HG02970 (cell line): Measurements from ENCODE around the gene SOX12.
A peak's percentile ranks its signal among the peaks of the same experiment; 100 is the strongest.
"Not testable (repeated sequence)": the region's sequence is repeated elsewhere in the genome, so short reads cannot be mapped to it uniquely, and the experiment has no call there.

Experiments
- ATAC-seq: cut with Tn5 transposase; IDR thresholded peaks from one replicate; pipeline ENCODE4 v1.9.1; 2021; ENCODE audit warnings: mild to moderate bottlenecking, moderate library complexity, moderate number of reproducible peaks; ENCODE audit not compliant: unreplicated experiment, low FRiP score

SOX12 gene

DNA sequence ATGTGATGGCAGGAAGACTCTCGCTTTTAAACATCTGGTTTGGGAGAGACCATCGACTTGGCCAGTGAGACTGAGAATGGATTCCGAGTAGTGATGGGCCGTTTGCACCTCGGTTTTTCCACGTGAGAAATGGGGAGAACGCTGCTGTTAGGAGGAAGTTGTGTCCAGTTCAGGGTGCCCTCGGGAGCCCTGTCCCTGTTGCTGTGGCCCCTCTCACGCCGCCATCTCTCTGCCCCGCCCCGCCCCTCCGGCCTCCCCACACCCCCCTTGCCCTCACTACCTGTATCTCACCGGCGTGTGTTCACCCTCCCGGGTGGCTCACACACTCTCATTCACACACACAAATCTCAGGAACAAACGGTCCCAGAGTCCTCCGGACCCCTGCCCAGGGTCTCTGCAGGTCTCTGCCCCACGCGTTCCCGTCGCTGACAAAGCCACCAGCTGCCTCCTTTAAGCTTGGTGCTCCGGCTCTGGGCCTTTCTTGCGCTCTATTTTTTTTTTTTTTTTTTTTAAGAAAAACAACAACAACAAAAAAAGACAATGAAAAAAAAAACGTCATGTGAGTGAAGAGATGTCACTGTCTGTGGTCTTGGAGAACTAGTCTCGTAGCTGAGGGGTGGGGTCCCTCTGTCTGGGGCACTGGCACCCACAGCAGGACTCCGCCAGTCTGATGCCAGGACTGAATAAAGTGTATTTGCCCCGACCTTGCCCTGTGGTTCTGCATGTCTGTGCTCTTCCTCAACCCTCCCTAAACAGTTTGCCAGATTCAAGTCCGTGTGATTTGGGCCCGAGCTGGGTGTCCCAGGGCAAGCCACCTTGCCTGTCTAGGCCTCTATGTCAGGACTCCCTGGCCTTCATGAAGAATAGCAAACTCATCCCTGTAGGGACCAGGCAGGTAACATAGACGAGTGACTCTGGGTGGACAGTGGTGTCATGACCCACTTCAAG is 2.9 kb downstream of the SOX12 start:
- no peak for ATAC-seq

DNA sequence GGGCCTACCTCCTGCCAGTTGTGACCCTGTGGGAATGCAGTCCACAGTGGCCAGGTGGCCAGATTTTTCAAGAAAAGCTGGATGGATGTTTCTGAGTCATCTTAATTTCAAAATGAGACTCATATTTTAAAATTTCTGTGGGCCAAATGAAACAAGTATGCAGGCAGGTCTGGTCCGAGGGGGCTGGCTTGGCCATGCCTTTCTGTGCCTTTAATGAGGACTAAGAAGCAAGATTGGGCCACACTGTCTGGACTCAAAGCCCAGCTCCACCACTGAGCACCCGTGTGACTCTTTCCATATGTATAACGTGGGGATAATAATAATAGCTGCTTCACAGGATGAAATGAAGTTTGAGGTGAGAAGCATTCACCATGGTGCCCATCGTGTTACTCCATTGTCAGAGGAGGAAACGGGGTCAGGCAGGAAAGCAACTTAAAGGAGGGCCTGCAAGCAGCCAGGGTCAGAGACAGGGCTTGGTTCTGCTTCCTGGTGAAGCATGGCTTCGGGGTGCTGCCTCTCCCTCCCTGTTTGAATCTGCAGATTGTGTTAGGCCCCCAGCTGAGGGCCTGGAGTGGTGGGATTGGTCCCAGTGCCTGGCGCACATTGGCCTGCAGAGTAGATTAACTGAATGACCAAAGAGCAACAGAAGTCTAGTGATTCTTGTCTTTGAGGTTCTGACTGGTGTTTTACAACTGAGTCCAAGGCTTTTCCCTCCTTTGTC is 3.8 kb downstream of the SOX12 start:
- no peak for ATAC-seq

DNA sequence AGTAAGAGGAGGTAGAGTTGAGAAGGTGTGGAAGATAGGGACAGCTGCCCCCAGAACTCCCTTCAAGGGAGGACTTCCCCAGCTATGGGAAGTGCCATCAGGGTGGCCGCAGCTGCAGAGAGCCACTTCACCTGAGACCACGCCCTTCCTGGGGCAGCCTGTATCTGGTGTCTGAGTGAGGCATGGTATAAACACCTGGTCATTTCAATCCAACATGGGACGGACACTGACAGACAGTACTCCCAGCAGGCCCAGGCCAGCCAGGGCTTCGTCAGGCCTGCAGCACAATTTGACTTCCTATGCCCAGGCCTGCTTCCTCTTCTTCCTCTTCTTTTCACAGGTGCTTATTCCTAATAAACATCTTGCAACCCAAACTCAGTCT is 4.5 kb downstream of the SOX12 start:
- ATAC-seq: no peak

DNA sequence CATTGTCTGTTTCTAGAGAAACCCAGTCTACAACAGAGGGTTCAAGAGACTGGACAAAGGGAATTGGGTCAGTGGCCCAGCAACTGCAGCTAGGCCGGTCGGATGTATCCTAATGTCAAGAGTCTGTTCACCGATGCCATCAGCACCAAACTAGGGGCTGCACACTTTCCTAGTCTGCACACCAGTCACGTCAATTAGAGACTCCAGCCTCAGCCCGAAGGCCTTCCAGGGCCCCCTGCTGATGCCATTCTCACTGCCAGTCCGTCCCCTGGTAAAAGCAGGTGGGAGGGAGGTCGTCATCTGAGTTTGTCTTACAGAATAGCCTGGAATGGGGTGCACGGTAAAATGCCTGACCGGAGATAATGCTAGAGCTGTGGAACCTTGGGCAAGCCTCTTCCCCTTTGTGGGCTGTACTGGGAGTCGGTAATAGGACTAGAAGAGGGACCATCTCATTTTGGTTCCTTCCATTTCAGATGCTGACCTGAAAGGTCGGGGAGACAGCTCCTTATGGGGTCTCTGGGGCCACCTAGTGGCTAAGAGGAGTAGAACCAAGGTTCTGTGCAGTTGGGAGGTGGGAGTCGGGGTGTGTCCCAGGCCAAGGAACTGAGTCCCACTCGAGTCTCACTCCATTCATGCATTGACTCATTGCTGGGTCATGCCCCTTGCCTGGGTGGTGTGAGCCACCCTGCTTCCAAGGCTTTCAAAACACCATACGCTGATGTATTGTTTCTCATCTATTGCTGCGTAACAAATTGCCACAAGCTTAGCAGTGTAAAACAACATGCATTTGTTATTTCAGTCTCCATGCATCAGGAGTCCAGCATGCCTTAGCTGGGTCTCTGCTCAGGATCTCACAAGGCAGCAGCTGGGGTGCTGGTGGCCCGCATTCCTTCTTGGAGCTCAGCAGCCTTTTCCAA is 5.1 kb downstream of the SOX12 start:
- no peak for ATAC-seq

DNA sequence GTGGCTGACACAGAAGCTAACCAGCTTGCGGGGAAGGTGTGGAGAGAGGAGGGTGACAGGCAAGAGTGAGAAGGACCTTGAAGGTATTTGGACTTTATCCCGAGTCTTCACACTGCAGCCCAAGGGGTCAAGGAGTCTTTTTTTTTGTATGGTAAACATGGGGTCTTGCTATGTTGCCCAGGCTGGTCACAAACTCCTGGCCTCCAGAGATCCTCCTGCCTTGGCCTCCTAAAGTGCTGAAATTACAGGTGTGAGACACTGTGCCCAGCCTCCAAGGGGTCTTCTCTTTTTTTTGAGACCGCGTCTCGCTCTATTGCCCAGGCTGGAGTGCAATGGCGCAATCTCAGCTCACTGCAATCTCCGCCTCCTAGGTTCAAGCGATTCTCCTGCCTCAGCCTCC is 9.2 kb downstream of the SOX12 start:
- ATAC-seq: no peak

DNA sequence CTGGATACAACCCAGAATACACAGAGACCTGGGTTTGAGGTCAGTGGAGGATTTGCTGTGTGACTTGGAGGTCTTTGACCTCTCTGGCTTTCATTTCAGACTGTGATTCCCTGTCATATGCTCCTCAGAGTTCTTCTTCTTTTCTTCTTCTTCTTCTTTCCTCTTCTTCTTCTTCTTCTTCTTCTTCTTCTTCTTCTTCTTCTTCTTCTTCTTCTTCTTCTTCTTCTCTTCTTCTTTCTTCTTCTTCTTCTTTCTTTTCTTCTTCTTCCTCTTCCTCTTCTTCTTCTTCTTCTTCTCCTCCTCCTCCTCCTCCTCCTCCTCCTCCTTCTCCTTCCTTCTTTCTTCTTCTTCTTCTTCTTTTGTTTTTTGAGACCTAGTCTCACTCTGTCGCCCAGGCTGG is 10.7 kb downstream of the SOX12 start:
- not testable (repeated sequence) for ATAC-seq

DNA sequence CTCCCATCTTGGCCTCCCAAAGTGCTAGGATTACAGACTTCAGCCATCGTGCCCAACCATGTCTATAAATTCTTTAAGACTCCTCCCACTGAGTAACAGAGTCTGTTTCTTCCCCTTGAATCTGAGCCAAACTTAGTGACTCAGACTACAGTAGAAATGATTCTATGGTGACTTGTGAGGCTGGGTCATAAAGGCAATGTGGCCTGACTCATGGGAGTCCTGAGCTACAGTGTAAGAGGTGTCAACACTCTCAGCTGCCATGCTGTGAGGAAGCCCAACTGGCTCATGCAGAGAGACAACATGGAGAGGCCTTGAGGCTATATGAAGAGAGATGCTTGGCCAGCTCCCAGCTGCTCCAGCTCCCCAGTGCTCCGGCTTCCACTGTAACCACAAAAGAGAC is 16.3 kb downstream of the SOX12 start:
- ATAC-seq: no peak

DNA sequence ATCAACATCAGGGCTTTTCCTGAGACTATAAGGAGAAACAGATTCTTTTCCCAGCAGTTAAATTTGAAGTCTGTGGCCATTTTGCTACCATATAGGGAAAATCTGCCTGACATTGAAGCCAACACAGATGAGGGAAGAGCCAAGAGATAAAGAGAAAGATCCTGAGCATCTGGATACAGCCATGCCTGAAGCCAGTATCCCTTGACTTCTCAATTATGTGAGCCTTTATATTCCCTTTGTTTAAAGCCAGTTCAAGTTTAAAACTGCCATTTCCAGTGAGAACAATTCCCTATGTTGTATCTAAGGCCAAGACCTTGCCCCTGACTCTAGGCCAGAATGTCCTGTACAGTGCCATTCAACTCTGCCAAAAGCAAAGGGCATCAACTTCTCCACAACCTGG is 17.8 kb downstream of the SOX12 start:
- ATAC-seq: no peak

DNA sequence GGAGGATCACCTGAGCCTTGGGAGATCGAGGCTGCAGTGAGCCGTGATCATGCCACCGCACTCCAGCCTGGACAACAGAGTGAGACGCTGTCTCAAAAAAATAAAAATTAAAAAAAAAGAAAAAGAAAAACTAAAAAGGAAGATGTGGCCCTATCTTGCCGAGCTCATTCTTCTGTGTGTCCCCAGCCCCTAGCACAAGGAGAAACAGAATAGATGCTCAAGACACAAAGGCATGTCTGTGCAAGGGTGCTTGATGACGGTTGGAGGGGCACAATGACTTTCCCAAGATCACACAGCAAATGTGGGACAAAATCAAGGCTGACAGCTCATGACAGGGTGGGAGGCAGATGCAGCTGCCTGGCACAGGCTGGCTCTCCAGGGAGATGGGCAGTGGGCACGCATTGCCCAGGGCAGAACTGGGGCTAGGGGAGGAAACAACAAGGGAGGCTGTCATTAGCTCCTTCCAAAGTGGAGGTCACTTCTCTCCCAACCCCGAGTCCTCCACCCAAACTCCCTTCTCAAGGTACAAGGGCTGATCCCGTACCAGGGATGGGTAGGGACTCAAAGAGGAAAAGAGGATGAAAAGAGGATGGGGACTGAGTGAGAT is 20.8 kb downstream of the SOX12 start:
- no peak for ATAC-seq

DNA sequence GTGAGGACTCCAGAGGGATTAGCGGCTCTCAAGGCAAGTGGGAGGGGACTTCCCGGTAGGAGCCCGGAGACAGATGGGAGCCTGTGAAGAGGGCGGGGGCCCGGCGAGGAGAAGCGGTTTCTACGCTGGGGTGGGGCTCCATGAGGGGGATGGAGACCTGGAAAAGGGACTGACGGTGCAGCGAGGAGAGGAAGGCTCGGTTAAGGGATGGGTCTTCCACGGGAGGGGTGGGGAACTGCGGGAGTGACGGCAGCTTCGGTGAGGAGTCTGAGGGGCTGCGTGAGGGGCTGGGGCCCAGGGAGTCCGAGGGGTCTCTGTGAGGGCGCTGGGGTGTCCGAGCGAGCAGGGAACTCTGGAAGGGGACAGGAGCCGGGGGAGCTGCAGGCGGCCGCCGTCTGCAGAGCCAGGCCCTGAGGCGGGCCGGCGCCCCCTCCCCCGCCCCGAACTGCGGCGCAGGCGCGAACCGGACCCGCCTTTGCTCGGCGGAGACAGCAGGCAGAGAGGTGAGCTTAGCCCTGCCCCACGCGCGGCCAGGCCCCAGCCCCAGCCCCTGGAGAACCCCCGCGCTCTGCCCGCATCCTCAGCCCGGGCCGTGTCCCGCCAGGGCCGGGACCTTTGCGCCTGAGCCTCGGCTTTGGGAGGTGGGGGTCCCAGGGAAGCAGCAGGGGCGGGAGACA is 21.4 kb downstream of the SOX12 start, which contains the start of gene NRSN2:
Gene NRSN2, plus strand, starts transcription at position 472 of the 677 bp plus-strand sequence. CDS start 2,533 bp downstream, outside the sequence.
- ATAC-seq: no peak

DNA sequence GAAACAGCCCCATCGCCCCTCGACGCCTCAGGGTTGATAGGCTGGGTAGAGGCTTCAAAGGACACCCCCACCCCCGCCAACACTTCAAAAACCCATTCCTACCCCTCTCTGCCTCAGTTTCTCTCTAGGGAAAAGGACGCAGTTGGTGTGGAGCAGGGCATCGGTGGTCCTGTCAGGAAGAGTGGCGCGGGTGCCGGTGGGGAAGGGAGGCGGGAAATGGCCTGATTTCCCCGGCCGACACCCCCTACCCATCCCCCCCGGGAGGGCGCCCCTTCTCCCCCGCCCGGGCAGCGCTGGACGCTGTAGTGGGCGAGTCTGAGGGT is 21.9 kb downstream of the SOX12 start:
- no peak for ATAC-seq

DNA sequence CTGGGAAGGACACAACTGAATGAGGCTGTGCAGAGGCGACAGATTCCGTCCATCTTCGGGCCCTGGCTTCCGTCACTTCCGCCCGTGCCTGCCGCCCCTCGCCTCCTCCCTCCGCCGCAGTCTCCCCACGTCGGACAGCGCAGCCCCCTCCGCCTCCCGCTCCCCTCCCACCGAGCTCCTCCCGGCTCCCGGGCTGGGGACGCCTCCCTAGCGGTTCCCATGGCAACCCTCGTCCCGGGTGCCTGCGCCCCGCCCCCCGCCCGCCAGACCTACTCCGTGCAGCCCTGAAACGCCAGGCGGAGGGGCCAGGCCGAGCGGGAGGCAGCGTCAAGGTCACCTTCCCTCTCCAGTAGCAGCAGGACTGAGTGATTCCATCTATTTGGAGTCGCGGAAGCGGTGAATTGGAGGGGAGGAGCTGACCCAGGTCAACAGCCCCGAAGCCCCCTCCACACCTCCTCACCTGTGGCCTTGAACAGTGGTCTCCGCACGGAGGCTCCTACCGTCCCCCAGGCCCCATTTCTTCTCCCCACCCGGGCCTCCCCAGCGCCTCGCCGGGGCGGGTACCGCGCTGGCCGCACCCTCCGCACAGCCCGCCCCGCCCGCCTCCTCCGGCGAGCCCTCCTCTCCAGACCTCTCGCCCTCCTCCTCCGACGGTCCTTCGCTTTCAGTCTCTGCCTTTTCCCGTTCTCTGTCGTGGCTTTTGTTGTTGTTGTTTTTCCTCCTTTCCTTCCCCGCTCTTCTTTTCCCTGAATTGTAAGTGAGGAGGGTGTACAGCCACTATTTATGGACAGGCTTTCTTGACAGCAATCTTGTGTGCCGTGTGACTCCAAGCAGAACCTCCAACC is 22.5 kb downstream of the SOX12 start:
- peak; percentile 74 for ATAC-seq

DNA sequence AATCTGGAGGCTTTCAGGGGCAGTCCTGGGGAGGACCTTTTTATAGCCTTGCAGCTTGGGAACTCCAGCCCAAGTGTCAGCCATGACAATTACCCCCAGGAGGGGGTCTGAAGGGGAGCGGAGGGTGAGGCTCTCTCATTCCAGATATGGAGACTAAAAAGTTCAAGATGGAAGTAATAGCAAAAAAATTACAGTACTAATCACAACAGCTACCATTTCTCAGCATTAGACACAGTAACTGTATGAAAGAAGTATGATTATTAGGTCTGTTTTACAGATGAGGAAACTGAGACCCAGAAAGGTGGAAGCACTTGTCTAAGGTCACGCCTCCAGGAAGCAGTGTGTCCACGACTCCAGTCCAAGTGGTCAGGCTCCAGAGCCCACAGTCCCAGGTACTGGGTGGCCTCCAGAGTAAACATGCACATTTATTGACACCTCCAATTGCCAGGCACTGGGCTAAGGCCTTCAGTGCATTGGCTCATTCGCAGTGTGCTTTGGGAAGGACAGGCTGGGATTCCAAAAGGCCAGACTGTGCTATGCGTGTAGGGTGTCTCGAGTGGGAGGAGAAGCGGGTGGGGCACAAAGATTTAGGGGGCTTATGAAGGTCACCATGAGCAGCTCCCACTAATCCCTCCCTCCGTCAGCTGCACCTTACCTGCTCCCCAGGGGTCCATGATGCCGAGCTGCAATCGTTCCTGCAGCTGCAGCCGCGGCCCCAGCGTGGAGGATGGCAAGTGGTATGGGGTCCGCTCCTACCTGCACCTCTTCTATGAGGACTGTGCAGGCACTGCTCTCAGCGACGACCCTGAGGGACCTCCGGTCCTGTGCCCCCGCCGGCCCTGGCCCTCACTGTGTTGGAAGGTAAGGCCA is 23.9 kb downstream of the SOX12 start:
- no peak for ATAC-seq

DNA sequence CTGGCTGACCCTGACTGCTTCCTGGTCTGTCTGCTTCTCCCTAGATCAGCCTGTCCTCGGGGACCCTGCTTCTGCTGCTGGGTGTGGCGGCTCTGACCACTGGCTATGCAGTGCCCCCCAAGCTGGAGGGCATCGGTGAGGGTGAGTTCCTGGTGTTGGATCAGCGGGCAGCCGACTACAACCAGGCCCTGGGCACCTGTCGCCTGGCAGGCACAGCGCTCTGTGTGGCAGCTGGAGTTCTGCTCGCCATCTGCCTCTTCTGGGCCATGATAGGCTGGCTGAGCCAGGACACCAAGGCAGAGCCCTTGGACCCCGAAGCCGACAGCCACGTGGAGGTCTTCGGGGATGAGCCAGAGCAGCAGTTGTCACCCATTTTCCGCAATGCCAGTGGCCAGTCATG is 27.8 kb downstream of the SOX12 start:
- ATAC-seq: no peak

DNA sequence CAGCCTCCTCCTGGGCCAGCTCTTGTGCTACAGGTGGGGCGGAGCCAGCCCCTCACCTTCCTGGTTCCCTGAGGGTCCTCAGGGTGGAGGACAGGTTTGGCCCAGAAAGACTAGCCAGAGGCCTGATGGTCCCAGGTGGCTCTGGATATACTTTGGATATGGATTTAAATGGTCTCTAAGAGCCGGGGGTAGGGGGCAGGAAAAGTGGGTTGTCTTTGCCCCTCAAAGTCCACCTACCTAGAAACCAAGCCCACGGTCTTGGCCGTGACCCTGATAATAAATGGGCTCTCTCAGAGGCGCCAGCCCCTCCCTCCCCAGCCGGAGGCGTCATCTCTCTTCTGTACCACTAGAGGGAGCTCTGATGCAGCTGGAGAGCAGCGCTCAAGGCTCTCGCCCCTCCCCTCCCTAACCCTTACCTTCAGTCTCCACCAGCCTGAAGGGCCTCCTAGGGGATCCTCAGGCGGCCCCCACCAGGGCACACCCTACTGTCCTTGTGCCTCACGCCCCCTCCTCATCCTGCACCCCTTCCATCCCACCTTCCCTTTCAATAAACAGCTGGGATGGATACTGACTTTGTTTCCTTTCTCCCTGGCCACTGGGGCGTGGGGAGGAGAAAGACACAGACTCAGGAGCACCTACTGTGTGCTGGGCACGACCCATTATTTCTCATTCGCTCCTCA is 29.1 kb downstream of the SOX12 start:
- ATAC-seq: no peak

DNA sequence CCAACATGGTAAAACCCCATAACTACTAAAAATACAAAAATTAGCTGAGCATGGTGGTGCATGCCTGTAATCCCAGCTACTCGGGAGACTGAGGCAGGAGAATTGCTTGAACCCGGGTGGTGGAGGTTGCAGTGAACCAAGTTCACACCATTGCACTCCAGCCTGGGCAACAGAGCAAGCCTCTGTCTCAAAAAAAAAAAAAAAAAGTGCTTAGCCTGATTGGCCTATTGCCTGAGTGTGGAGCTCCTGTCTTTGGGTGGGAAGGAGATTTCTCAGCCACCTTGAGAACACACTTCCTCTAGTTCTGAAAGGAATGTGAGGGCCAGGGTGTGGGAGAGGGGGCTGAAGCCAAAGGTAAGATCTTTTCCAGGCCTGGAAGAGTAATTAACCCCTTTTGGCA is 30.8 kb downstream of the SOX12 start:
- ATAC-seq: not testable (repeated sequence)

DNA sequence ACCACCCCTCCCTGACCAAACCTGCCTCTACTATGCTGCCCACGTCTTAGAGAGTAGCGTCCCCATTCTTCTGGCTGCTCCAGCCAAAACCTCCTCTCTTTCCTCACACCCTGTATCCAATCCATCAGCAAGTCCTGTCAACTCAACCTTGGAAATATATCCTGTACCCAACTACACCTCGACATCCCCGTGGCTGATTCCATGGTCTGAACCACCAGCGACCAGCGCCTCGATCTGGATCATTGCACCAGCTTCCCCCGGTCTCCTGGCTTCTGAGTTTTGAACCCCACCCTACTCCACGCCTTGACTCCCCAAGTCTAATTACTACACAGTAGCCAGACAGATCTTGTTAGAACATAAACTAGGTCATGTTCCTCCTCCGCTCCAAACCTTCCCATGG is 31.4 kb downstream of the SOX12 start:
- ATAC-seq: no peak
